Measurements from ENCODE around the gene SLC9C2. TPM values are rescaled to one million over a fixed set of nuclear protein-coding genes. Genes with fewer than 3 reads are reported as not detected.

The SLC9C2 gene
- polyA plus RNA-seq, 1 of the 3 experiments (the other 2 are of a cell fraction) = not detected

DNA sequence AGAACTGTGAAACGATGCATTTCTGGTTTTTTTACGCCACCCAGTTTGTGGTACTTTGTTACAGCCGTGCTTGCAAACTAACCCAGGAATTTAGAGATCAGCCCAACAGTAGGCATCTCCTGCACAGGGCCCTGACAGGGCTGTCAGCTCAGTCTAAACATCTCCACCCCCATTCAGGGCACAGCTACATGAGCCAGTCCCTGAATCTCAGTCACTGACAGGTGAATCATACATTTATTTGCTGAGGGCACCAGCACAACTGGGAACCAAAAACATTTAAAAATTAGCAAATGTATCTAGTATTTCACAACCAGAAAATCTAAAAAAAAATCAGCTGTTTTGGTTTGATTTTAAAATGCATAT lies 95.0 kb downstream of the SLC9C2 start:
- Histone ChIP-seq H3K36me3 (replicated peaks in 1 of 2; ENCODE audit: control insufficient read depth in 1 of 2, insufficient read depth in 2 of 2, low read length in 1 of 2) (no peaks in the 10 kb centered on the region), H3K27ac (ENCODE audit: low read depth in 2 of 2, low read length in 1 of 2) (no peak overlapping the region), H3K9me3 (no peaks in the 10 kb centered on the region), H3K79me2 (ENCODE audit: insufficient read depth) (no peaks in the 10 kb centered on the region), H3K4me1 (ENCODE audit: control insufficient read depth in 1 of 2, insufficient read depth in 2 of 2, low read depth in 1 of 2, low read length in 1 of 2) (peaks cover 0 to 6% of the 10 kb centered on the region in 2 experiments; a peak in 1 of 4 replicates), H3K27me3 (ENCODE audit: insufficient read depth) (no peaks in the 10 kb centered on the region), H3F3A (replicated peaks; ENCODE audit: insufficient read depth) (peaks cover 4% of the 10 kb centered on the region), H4K20me1 (ENCODE audit: insufficient read depth) (no peaks in the 10 kb centered on the region), H3K9ac (no peak overlapping the region), H2AFZ (ENCODE audit: low read depth) (no peak overlapping the region), H3K9me2 (no peaks in the 10 kb centered on the region), H3K4me2 (no peak overlapping the region), H3K4me3 (ENCODE audit: low read depth in 2 of 2, low read length in 1 of 2) (no peak overlapping the region)
- POLR2A ChIA-PET = no interaction called here
- 85% methylated on average over 3 of the region's 3 CpGs for WGBS (ENCODE audit: low lambda C conversion rate)
- no peak for DNase-seq
- TF ChIP-seq, protein P1, sequence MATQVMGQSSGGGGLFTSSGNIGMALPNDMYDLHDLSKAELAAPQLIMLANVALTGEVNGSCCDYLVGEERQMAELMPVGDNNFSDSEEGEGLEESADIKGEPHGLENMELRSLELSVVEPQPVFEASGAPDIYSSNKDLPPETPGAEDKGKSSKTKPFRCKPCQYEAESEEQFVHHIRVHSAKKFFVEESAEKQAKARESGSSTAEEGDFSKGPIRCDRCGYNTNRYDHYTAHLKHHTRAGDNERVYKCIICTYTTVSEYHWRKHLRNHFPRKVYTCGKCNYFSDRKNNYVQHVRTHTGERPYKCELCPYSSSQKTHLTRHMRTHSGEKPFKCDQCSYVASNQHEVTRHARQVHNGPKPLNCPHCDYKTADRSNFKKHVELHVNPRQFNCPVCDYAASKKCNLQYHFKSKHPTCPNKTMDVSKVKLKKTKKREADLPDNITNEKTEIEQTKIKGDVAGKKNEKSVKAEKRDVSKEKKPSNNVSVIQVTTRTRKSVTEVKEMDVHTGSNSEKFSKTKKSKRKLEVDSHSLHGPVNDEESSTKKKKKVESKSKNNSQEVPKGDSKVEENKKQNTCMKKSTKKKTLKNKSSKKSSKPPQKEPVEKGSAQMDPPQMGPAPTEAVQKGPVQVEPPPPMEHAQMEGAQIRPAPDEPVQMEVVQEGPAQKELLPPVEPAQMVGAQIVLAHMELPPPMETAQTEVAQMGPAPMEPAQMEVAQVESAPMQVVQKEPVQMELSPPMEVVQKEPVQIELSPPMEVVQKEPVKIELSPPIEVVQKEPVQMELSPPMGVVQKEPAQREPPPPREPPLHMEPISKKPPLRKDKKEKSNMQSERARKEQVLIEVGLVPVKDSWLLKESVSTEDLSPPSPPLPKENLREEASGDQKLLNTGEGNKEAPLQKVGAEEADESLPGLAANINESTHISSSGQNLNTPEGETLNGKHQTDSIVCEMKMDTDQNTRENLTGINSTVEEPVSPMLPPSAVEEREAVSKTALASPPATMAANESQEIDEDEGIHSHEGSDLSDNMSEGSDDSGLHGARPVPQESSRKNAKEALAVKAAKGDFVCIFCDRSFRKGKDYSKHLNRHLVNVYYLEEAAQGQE (IDR thresholded peaks at IDR 0.05; ENCODE audit: low read depth, low read length) = no peak
- TF ChIP-seq, protein P2, sequence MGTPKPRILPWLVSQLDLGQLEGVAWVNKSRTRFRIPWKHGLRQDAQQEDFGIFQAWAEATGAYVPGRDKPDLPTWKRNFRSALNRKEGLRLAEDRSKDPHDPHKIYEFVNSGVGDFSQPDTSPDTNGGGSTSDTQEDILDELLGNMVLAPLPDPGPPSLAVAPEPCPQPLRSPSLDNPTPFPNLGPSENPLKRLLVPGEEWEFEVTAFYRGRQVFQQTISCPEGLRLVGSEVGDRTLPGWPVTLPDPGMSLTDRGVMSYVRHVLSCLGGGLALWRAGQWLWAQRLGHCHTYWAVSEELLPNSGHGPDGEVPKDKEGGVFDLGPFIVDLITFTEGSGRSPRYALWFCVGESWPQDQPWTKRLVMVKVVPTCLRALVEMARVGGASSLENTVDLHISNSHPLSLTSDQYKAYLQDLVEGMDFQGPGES (IDR thresholded peaks at IDR 0.05; ENCODE audit: low read depth, low read length) = no peak
- no peak for TF ChIP-seq EZH2phosphoT487 (IDR thresholded peaks at IDR 0.05; ENCODE audit: borderline replicate concordance, low read depth)
- no peak for TF ChIP-seq FOSL2 (IDR thresholded peaks at IDR 0.05; ENCODE audit: borderline replicate concordance, low read depth)
- TF ChIP-seq MXI1 (IDR thresholded peaks at IDR 0.05; ENCODE audit: low read depth, low read length) = no peak
- TF ChIP-seq, protein P3, sequence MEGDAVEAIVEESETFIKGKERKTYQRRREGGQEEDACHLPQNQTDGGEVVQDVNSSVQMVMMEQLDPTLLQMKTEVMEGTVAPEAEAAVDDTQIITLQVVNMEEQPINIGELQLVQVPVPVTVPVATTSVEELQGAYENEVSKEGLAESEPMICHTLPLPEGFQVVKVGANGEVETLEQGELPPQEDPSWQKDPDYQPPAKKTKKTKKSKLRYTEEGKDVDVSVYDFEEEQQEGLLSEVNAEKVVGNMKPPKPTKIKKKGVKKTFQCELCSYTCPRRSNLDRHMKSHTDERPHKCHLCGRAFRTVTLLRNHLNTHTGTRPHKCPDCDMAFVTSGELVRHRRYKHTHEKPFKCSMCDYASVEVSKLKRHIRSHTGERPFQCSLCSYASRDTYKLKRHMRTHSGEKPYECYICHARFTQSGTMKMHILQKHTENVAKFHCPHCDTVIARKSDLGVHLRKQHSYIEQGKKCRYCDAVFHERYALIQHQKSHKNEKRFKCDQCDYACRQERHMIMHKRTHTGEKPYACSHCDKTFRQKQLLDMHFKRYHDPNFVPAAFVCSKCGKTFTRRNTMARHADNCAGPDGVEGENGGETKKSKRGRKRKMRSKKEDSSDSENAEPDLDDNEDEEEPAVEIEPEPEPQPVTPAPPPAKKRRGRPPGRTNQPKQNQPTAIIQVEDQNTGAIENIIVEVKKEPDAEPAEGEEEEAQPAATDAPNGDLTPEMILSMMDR (IDR thresholded peaks at IDR 0.05) = no peak
- no peak for TF ChIP-seq GATA2 (CRISPR knock-in tag; IDR thresholded peaks at IDR 0.05)
- TF ChIP-seq YY1 (IDR thresholded peaks at IDR 0.05; ENCODE audit: low read depth) = no peak
- TF ChIP-seq SIN3A (IDR thresholded peaks at IDR 0.05; ENCODE audit: borderline replicate concordance, low read depth, low read length) = no peak
- TF ChIP-seq TAF1 (IDR thresholded peaks at IDR 0.05; ENCODE audit: borderline replicate concordance, low read depth, low read length) = no peak
- TF ChIP-seq TCF12 (IDR thresholded peaks at IDR 0.05) = no peak
- TF ChIP-seq, protein P4, sequence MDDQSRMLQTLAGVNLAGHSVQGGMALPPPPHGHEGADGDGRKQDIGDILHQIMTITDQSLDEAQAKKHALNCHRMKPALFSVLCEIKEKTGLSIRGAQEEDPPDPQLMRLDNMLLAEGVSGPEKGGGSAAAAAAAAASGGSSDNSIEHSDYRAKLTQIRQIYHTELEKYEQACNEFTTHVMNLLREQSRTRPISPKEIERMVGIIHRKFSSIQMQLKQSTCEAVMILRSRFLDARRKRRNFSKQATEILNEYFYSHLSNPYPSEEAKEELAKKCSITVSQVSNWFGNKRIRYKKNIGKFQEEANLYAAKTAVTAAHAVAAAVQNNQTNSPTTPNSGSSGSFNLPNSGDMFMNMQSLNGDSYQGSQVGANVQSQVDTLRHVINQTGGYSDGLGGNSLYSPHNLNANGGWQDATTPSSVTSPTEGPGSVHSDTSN (IDR thresholded peaks at IDR 0.05) = no peak
- TF ChIP-seq, protein P5, sequence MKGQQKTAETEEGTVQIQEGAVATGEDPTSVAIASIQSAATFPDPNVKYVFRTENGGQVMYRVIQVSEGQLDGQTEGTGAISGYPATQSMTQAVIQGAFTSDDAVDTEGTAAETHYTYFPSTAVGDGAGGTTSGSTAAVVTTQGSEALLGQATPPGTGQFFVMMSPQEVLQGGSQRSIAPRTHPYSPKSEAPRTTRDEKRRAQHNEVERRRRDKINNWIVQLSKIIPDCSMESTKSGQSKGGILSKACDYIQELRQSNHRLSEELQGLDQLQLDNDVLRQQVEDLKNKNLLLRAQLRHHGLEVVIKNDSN (IDR thresholded peaks at IDR 0.05; ENCODE audit: borderline replicate concordance, low read depth) = no peak
- TF ChIP-seq JUND (IDR thresholded peaks at IDR 0.05) = no peak
- no peak for TF ChIP-seq RFX5 (IDR thresholded peaks at IDR 0.05; ENCODE audit: low read length)
- no peak for TF ChIP-seq RAD21 (IDR thresholded peaks at IDR 0.05; ENCODE audit: low read length)
- TF ChIP-seq CHD2 (IDR thresholded peaks at IDR 0.05; ENCODE audit: low read length, partially characterized antibody) = no peak
- TF ChIP-seq RXRA (IDR thresholded peaks at IDR 0.05; ENCODE audit: borderline replicate concordance, low read depth) = no peak
- TF ChIP-seq EP300 (IDR thresholded peaks at IDR 0.05; ENCODE audit: borderline replicate concordance in 1 of 2, low read depth in 1 of 2, low read length in 1 of 2) = no peak
- no peak for TF ChIP-seq MEF2A (IDR thresholded peaks at IDR 0.05; ENCODE audit: borderline replicate concordance, low read depth)
- CTCF ChIA-PET = no interaction called here

All from SK-N-SH (cell line).